HEK293T (cell line): ENCODE data around the gene KRTAP9-2.
"Not testable (repeated sequence)": the region's sequence is repeated elsewhere in the genome, so short reads cannot be mapped to it uniquely, and the experiment has no call there.

ENCODE experiments used
- CTCF ChIA-PET: fragments of 350-600 bp; formaldehyde crosslinking; extraction: SDS; loops from one replicate; lab custom pipeline; 2021; ENCODE audit warnings: antibody characterized with exemption, inconsistent platforms; lab: Yijun Ruan, JAX
- POLR2A ChIA-PET: fragments of 350-600 bp; formaldehyde crosslinking; extraction: SDS; loops from one replicate; lab custom pipeline; 2020; ENCODE audit warnings: antibody characterized with exemption, inconsistent platforms; lab: Yijun Ruan, JAX
- DNase-seq: peaks from one replicate; pipeline ENCODE4 v3.0.0; 2012; ENCODE audit warnings: mixed read lengths; ENCODE audit errors: extremely low spot score
- BHLHE40 ChIP-seq: fragments of 450-650 bp; IDR thresholded peaks from 2 replicates; pipeline ENCODE4 v1.6.1; 2016; ENCODE audit warnings: mild to moderate bottlenecking, moderate library complexity, borderline replicate concordance
- CTBP1 ChIP-seq: fragments of 450-650 bp; IDR thresholded peaks from 2 replicates; pipeline ENCODE4 v1.6.1; 2016; ENCODE audit warnings: borderline replicate concordance
- ELF4 ChIP-seq: fragments of 450-650 bp; IDR thresholded peaks from 2 replicates; pipeline ENCODE4 v1.6.1; 2017; ENCODE audit warnings: antibody characterized with exemption
- FOXA1 ChIP-seq: fragments of 450-650 bp; IDR thresholded peaks from 2 replicates; pipeline ENCODE4 v1.6.1; 2016; ENCODE audit warnings: mild to moderate bottlenecking
- FOXM1 ChIP-seq: fragments of 450-650 bp; IDR thresholded peaks from 2 replicates; pipeline ENCODE4 v1.6.1; 2017; ENCODE audit warnings: mild to moderate bottlenecking, borderline replicate concordance
- HDGF ChIP-seq: fragments of 450-650 bp; IDR thresholded peaks from 2 replicates; pipeline ENCODE4 v1.6.1; 2017; ENCODE audit warnings: antibody characterized with exemption, borderline replicate concordance
- SP1 ChIP-seq: fragments of 450-650 bp; IDR thresholded peaks from 2 replicates; pipeline ENCODE4 v1.6.1; 2017
- SUZ12 ChIP-seq: fragments of 450-650 bp; IDR thresholded peaks from 2 replicates; pipeline ENCODE4 v1.6.1; 2016; ENCODE audit warnings: mild to moderate bottlenecking
- TARDBP ChIP-seq: fragments of 450-650 bp; IDR thresholded peaks from 2 replicates; pipeline ENCODE4 v1.6.1; 2016
- ZNF384 ChIP-seq: fragments of 450-650 bp; IDR thresholded peaks from 2 replicates; pipeline ENCODE4 v1.6.1; 2016
- TF ChIP-seq, protein P1 (sequence below): fragments of 450-650 bp; IDR thresholded peaks from 2 replicates; pipeline ENCODE4 v1.6.1; 2016

The KRTAP9-2 gene

DNA sequence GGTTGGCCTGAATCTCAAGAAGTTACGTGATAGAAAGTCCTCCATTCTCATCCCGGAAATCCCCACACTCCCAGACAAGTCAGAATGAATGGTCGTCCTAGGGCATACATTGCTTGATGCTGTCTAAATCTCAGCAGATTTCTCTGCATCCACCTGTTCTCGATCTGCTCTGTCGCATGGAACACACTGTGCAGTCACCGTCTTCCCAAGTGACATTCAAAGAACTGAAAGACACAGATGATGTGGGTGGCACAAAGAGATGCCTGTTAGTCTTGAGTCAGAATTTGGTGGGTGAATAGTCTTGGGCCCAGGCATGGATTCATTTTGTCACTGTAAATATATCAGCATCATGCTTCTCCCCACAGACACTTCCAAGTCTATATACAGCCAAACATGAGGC, 5.3 kb downstream of the KRTAP9-2 start:
- CTCF ChIA-PET = no interaction called here
- TF ChIP-seq TARDBP (no peak), BHLHE40 (no peak), HDGF (no peak)
- DNase-seq = no peak
- POLR2A ChIA-PET = no interaction called here

DNA sequence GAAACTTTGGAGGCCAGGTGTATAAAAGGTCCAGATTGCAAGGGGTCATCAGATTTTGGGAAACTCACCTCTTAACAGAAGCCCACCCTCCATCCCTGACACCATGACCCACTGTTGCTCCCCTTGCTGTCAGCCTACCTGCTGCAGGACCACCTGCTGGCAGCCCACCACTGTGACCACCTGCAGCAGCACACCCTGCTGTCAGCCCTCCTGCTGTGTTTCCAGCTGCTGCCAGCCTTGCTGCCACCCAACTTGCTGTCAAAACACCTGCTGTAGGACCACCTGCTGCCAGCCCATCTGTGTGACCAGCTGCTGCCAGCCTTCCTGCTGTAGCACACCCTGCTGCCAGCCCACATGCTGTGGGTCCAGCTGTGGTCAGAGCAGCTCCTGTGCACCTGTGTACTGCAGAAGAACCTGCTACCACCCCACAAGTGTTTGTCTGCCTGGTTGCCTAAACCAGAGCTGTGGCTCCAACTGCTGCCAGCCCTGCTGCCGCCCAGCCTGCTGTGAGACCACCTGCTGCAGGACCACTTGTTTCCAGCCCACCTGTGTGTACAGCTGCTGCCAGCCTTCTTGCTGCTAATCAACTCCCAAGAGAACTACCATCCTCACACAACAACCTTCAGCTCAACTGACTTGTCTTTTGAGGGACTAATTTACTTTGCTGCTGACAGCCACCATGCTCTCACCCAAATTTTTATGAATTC, 6.1 kb downstream of the KRTAP9-2 start, which contains the start of gene KRTAP9-3:
KRTAP9-3 (plus strand) TSS at position 51 of the 707 bp plus-strand sequence; CDS start at position 104, 53 bp downstream.
- DNase-seq, POLR2A ChIA-PET: not testable (repeated sequence)
- CTCF ChIA-PET = interaction anchor here (1.0 kb wide), 1 partner anchor 316 kb away, joined by 4 read pairs; no protein-coding TSS in a partner anchor

DNA sequence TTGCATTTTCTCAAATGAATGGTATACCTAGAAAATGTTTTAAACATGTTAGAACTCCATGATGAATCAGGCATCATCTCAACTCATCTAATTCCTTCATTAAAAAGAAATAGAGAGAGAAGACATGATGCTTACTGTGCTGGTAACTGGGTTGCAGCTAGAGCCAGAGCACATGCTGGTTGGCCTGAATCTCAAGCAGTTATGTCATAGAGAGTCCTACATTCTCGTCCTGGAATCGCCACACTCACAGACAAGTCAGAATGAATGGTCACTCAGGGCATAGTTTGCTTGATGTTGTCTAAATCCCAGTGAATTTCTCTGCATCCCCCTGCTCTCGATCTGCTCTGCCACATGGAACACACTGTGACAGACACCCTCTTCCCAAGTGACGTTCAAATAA, 10.7 kb downstream of the KRTAP9-2 start:
- CTCF ChIA-PET = not testable (repeated sequence)

DNA sequence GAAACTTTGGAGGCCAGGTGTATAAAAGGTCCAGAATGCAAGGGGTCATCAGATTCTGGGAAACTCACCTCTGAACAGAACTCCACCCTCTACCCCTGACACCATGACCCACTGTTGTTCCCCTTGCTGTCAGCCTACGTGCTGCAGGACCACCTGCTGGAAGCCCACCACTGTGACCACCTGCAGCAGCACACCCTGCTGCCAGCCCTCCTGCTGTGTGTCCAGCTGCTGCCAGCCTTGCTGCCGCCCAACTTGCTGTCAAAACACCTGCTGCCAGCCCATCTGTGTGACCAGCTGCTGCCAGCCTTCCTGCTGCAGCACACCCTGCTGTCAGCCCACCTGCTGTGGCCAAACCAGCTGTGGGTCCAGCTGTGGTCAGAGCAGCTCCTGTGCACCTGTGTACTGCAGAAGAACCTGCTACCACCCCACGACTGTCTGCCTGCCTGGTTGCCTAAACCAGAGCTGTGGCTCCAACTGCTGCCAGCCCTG, 11.5 kb downstream of the KRTAP9-2 start, which contains the start of gene KRTAP9-8:
KRTAP9-8 (plus strand) TSS at position 51 of the 489 bp plus-strand sequence; CDS start at position 104, 53 bp downstream.
- DNase-seq, POLR2A ChIA-PET: not testable (repeated sequence)
- CTCF ChIA-PET = interaction anchor here (0.6 kb wide), 1 partner anchor 350 kb away, joined by 4 read pairs; no protein-coding TSS in a partner anchor

More for the DNA sequence above, 10.7 kb downstream of the KRTAP9-2 start:
- POLR2A ChIA-PET, DNase-seq: not testable (repeated sequence)

DNA sequence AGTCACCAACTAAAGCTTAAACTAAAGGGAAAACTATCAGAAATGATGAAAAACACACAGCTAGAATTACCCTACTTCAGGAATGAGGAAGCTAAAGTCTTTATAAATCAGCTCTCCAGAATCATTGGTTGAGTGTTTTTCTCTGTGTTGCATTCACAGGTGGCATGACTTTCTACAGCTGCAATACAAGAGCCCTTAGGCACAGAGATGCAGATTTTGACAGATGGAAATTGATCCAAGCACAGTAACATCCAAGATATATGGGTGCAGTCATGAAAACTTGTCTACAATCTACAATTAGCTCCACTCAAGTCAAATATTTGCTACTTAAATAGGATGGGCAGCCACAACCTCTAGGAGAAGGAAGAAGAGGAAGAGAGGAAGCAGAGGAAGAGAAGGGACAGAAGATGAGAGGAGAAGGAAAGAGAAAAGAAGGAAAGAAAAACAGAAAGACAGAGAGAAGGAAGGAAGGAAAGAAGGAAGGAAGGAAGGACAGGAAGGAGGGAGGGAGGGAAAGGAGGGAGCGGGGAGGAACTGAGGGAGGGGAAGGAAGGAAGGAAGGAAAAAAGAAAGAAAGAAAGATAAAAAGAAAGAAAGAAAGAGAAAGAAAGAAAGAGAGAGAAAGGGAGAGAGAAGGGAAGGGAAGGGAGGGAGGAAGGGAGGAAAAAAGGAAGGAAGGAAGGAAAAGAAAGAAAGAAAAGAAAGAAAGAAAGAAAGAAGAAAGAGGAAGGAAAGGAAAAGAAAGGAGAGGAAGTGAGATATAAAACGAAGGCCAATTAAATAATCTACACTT, 20.7 kb downstream of the KRTAP9-2 start:
- CTCF ChIA-PET, POLR2A ChIA-PET, DNase-seq: not testable (repeated sequence)

DNA sequence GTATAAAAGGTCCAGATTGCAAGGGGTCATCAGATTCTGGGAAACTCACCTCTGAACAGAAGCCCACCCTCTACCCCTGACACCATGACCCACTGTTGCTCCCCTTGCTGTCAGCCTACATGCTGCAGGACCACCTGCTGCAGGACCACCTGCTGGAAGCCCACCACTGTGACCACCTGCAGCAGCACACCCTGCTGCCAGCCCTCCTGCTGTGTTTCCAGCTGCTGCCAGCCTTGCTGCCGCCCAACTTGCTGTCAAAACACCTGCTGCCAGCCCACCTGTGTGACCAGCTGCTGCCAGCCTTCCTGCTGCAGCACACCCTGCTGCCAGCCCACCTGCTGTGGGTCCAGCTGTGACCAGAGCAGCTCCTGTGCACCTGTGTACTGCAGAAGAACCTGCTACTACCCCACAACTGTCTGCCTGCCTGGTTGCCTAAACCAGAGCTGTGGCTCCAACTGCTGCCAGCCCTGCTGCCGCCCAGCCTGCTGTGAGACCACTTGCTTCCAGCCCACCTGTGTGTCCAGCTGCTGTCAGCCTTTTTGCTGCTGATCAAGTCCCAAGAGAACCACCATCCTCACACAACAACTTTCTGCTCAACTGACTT, 23.3 kb downstream of the KRTAP9-2 start, which contains the start of gene KRTAP9-4:
KRTAP9-4 (plus strand) TSS at position 51 of the 604 bp plus-strand sequence; CDS start at position 85, 34 bp downstream.
- DNase-seq, CTCF ChIA-PET, POLR2A ChIA-PET: not testable (repeated sequence)

DNA sequence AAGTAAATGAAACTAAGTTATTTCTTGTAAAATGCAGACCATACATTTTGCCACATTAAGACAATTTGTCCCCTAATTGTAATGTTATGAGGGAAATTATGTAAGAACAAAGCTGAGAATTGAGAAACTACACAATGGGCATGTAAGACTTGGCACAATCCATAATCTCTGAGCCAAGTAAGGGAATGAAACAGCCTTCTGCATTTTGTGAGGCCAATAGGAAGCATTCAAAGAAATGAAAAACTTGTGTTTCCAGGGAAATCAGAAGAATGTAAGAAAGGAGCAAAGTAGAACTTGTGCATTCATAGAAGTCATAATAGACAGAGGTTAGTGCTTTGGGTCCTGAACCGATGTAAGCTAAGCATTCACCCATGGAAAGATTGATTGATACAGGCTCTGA, 24.8 kb downstream of the KRTAP9-2 start:
- DNase-seq = no peak
- CTCF ChIA-PET = no interaction called here
- TF ChIP-seq CTBP1 (no peak), FOXA1 (no peak), BHLHE40 (no peak), SUZ12 (no peak), ELF4 (no peak), SP1 (no peak)
- TF ChIP-seq, protein P1, sequence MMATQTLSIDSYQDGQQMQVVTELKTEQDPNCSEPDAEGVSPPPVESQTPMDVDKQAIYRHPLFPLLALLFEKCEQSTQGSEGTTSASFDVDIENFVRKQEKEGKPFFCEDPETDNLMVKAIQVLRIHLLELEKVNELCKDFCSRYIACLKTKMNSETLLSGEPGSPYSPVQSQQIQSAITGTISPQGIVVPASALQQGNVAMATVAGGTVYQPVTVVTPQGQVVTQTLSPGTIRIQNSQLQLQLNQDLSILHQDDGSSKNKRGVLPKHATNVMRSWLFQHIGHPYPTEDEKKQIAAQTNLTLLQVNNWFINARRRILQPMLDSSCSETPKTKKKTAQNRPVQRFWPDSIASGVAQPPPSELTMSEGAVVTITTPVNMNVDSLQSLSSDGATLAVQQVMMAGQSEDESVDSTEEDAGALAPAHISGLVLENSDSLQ = no peak
- POLR2A ChIA-PET = no interaction called here

DNA sequence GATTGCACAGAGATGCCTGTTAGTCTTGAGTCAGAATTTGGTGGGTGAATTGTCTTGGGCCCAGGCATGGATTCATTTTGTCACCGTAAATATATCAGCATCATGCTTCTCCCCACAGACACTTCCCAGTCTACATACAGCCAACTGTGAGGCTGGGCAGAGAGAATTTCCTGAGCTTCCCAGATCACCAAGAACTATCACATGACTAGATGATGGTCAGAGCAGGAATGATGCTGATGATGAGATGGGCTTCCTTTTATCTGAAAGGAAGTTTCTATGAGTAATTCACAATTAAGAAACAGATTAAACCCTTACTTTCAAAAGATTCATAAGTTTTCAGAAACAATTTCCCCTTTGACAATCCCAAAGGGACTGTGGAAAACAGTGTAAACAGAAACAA, 28.4 kb downstream of the KRTAP9-2 start:
- no peak for DNase-seq
- ChIA-PET POLR2A (no interaction called here), CTCF (no interaction called here)
- TF ChIP-seq HDGF = no peak
- TF ChIP-seq FOXA1 = no peak
- no peak for TF ChIP-seq ELF4
- TF ChIP-seq FOXM1 = no peak
- TF ChIP-seq ZNF384 = no peak
- no peak for TF ChIP-seq BHLHE40

DNA sequence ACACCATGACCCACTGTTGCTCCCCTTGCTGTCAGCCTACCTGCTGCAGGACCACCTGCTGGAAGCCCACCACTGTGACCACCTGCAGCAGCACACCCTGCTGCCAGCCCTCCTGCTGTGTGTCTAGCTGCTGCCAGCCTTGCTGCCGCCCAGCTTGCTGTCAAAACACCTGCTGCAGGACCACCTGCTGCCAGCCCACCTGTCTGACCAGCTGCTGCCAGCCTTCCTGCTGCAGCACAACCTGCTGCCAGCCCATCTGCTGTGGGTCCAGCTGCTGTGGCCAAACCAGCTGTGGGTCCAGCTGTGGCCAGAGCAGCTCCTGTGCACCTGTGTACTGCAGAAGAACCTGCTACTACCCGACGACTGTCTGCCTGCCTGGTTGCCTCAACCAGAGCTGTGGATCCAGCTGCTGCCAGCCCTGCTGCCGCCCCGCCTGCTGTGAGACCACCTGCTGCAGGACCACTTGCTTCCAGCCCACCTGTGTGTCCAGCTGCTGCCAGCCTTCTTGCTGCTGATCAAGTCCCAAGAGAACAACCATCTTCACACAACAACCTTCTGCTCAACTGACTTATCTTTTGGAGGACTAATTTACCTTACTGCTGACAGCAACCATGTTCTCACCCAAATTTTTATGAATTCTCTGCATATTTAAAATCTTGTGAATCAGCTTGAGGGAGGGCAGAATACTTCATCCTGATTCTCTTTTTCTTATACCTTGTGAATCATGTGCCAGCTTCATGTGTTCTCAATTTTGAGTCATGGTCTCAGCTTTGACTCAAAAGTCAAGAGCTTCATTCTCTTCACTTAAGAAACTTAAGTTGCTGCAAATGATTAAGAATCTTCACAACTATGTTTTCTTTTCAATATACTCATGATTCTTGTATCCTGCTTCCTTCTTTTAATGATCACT, 29.2 kb downstream of the KRTAP9-2 start, which contains the start of gene KRTAP9-9:
KRTAP9-9 (plus strand) TSS at position 4 of the 910 bp plus-strand sequence.
- CTCF ChIA-PET, POLR2A ChIA-PET, DNase-seq: not testable (repeated sequence)
